Astrocyte of the spinal cord (primary cell): ENCODE data around the gene RSAD2.
"Not testable (repeated sequence)": the region's sequence is repeated elsewhere in the genome, so short reads cannot be mapped to it uniquely, and the experiment has no call there.

Source experiments
- DNase-seq: peaks from one replicate; pipeline ENCODE4 v3.0.0; 2011; ENCODE audit warnings: low read depth, low spot score
- H3K4me3 ChIP-seq: 2 replicates; pipeline ENCODE4 v1.5.1; 2011; ENCODE audit warnings: low read depth, mild to moderate bottlenecking, low read length, moderate library complexity
- CTCF ChIP-seq: IDR thresholded peaks from 2 replicates; pipeline ENCODE4 v1.5.1; 2012; ENCODE audit warnings: low read depth, mild to moderate bottlenecking, low read length, inconsistent platforms
- in situ Hi-C: cut with HindIII; loops from 2 replicates; pipeline ENCODE4 v1.10.0; 2017; ENCODE audit warnings: low sequenced_read_pairs

Gene RSAD2

GRCh38 chr2:6893876-6894482 is 16.4 kb downstream of the RSAD2 start:
- DNase-seq, result no peak
- in situ Hi-C loops, result no loop called here
- H3K4me3 ChIP-seq, result no peak overlapping the region
- TF ChIP-seq CTCF, result no peak

- DNase-seq, result peak; percentile 62
- in situ Hi-C loops, result no loop called here
Observed at GRCh38 chr2:6896930-6897759, 19.6 kb downstream of the RSAD2 start.

GRCh38 chr2:6902581-6902980 is 25.0 kb downstream of the RSAD2 start:
- H3K4me3 ChIP-seq, DNase-seq: not testable (repeated sequence)
- in situ Hi-C loops, result loop anchor here (25.0 kb wide), 1 partner anchor 110 kb away; no protein-coding TSS in a partner anchor

More at GRCh38 chr2:6896930-6897759, 19.6 kb downstream of the RSAD2 start:
- peak; percentile 58 for TF ChIP-seq CTCF
- no peak overlapping the region for H3K4me3 ChIP-seq

- DNase-seq, result no peak
- no peak overlapping the region for H3K4me3 ChIP-seq
- in situ Hi-C loops, result loop anchor here (25.0 kb wide), 1 partner anchor 107 kb away; no protein-coding TSS in a partner anchor
- no peak for TF ChIP-seq CTCF
Observed at GRCh38 chr2:6905668-6906067, 28.1 kb downstream of the RSAD2 start.

- H3K4me3 ChIP-seq, result no peak overlapping the region
- no peak for TF ChIP-seq CTCF
- in situ Hi-C loops, result loop anchor here (25.0 kb wide), 1 partner anchor 106 kb away; no protein-coding TSS in a partner anchor
- no peak for DNase-seq
Observed at GRCh38 chr2:6906165-6906741, 28.7 kb downstream of the RSAD2 start.

- DNase-seq, result no peak
- no peak overlapping the region for H3K4me3 ChIP-seq
- in situ Hi-C loops, result loop anchor here (25.0 kb wide), 1 partner anchor 104 kb away; no protein-coding TSS in a partner anchor
- no peak for TF ChIP-seq CTCF
Observed at GRCh38 chr2:6908291-6908690, 30.7 kb downstream of the RSAD2 start.
